Endothelial cell of umbilical vein (primary cell): ENCODE data around the gene JPH2.

Experiments
- CTCF ChIP-seq, 2 donors: IDR thresholded peaks; 1 replicate in 1 of 2; 2 replicates in 1 of 2; pipeline ENCODE4 v1.5.1; 2011; ENCODE audit warnings: low read length in 2 of 2, mild to moderate bottlenecking in 2 of 2, moderate library complexity in 2 of 2, control low read depth in 1 of 2, inconsistent platforms in 1 of 2, low read depth in 1 of 2; ENCODE audit not compliant: insufficient read depth in 1 of 2; ENCODE audit errors: extremely low read depth in 1 of 2
- EZH2 ChIP-seq: IDR thresholded peaks from 2 replicates; pipeline ENCODE4 v1.6.1; 2012; ENCODE audit warnings: borderline replicate concordance, low read depth, mild to moderate bottlenecking, moderate library complexity, low read length, inconsistent platforms; ENCODE audit not compliant: severe bottlenecking
- FOS ChIP-seq: IDR thresholded peaks from 2 replicates; pipeline ENCODE4 v1.6.1; 2011; ENCODE audit warnings: mild to moderate bottlenecking, low read length, moderate library complexity, borderline replicate concordance; ENCODE audit not compliant: insufficient read depth
- GATA2 ChIP-seq: IDR thresholded peaks from 2 replicates; pipeline ENCODE4 v1.7.0; 2011; ENCODE audit warnings: low read depth, mild to moderate bottlenecking, moderate library complexity, mixed read lengths, low read length; ENCODE audit not compliant: insufficient read length, insufficient read depth
- JUN ChIP-seq: IDR thresholded peaks from 2 replicates; pipeline ENCODE4 v1.6.1; 2011; ENCODE audit warnings: borderline replicate concordance, low read depth; ENCODE audit not compliant: insufficient read length, insufficient read depth
- MAX ChIP-seq: IDR thresholded peaks from 2 replicates; pipeline ENCODE4 v1.6.1; 2011; ENCODE audit not compliant: insufficient read depth, insufficient read length
- MYC ChIP-seq: IDR thresholded peaks from one replicate; pipeline ENCODE4 v1.6.1; 2011; ENCODE audit warnings: mild to moderate bottlenecking, low read depth, low read length
- POLR2A ChIP-seq: IDR thresholded peaks from 2 replicates; pipeline ENCODE4 v1.6.1; 2012; ENCODE audit warnings: low read depth, mild to moderate bottlenecking, control low read depth, low read length
- POLR2AphosphoS5 ChIP-seq: IDR thresholded peaks from 2 replicates; pipeline ENCODE4 v1.6.1; 2012; ENCODE audit warnings: low read depth, mild to moderate bottlenecking, control low read depth, low read length, moderate library complexity; ENCODE audit not compliant: insufficient read depth

- no peak for TF ChIP-seq CTCF (IDR thresholded peaks at IDR 0.05; ENCODE audit: extremely low read depth in 1 of 2, insufficient read depth in 1 of 2, low read depth in 1 of 2, low read length in 2 of 2)
- no peak for TF ChIP-seq POLR2AphosphoS5
- no peak for TF ChIP-seq MAX
- no peak for TF ChIP-seq POLR2A
- TF ChIP-seq FOS: no peak
- TF ChIP-seq GATA2: no peak
- TF ChIP-seq EZH2: no peak
- TF ChIP-seq JUN: no peak
- TF ChIP-seq MYC: no peak
Measured at GRCh38 chr20:44064501-44065400, 122.2 kb downstream of the JPH2 start.
